ENCODE measurements around the gene FZD4.

DNA sequence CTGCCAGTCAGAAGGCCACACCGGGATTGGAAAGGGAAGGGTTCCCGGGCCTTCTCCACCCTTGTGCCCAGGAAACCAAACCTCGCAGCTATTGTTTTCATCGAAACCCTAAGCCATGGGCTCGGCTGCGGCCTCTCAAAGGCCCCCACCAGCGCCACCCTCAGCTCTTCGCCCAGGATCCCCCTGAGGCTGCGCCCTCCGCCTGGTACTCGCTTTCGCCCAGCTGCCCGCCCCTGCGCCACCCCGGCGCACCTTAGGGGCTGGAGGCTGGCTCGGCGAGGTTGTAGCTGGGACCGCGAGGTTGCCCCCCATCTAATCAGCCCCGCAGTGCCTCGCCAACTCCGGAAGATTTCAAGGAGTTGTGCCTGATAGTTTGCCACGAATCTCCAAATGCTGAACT, 49.0 kb downstream of the FZD4 start:
- TF ChIP-seq YY1 (IDR thresholded peaks at IDR 0.05; ENCODE audit: low read depth) (no peak), TCF12 (IDR thresholded peaks at IDR 0.05; ENCODE audit: low read depth) (no peak), RAD21 (IDR thresholded peaks at IDR 0.05; ENCODE audit: low read depth) (no peak), CEBPB (IDR thresholded peaks at IDR 0.05) (no peak)

All from Ishikawa (cell line).